HepG2 (cell line): ENCODE data around the gene WDR76. TPM values are rescaled to one million over a fixed set of nuclear protein-coding genes. Genes with fewer than 3 reads are reported as not detected.

Experiments
- AHDC1 ChIP-seq: sonication (generic); formaldehyde crosslinking; IDR thresholded peaks from 2 replicates; pipeline ENCODE4 v1.5.1; 2020; ENCODE audit warnings: mild to moderate bottlenecking, missing genetic modification reagents, borderline replicate concordance
- ARID4A ChIP-seq: sonication (generic); formaldehyde crosslinking; IDR thresholded peaks from 2 replicates; pipeline ENCODE4 v1.5.0; 2020; ENCODE audit warnings: mild to moderate bottlenecking, missing genetic modification reagents, borderline replicate concordance
- ARNT ChIP-seq: fragments of 450-650 bp; IDR thresholded peaks from 2 replicates; pipeline ENCODE4 v1.6.1; 2017
- CBFB ChIP-seq: sonication (generic); formaldehyde crosslinking; IDR thresholded peaks from 2 replicates; pipeline ENCODE4 v1.4.0; 2020; ENCODE audit warnings: missing genetic modification reagents
- ELF1 ChIP-seq: sonication (generic); formaldehyde crosslinking; IDR thresholded peaks from 2 replicates; pipeline ENCODE4 v1.4.0; 2020; ENCODE audit warnings: missing genetic modification reagents
- FOSL2 ChIP-seq: sonication (generic); formaldehyde crosslinking; IDR thresholded peaks from 2 replicates; pipeline ENCODE4 v1.4.0; 2020; ENCODE audit warnings: missing genetic modification reagents
- MXD1 ChIP-seq: sonication (generic); formaldehyde crosslinking; IDR thresholded peaks from 2 replicates; pipeline ENCODE4 v1.4.0; 2020; ENCODE audit warnings: mild to moderate bottlenecking, missing genetic modification reagents
- MYC ChIP-seq: sonication (generic); formaldehyde crosslinking; IDR thresholded peaks from 2 replicates; pipeline ENCODE4 v1.9.0; 2021; ENCODE audit warnings: missing genetic modification reagents, borderline replicate concordance
- NCOA2 ChIP-seq: sonication (generic); formaldehyde crosslinking; IDR thresholded peaks from 2 replicates; pipeline ENCODE4 v1.8.0; 2022; ENCODE audit warnings: inconsistent platforms
- SETDB1 ChIP-seq: sonication (generic); formaldehyde crosslinking; IDR thresholded peaks from 2 replicates; pipeline ENCODE4 v1.5.1; 2020; ENCODE audit warnings: missing genetic modification reagents, mild to moderate bottlenecking, borderline replicate concordance
- STAG1 ChIP-seq: sonication (generic); formaldehyde crosslinking; IDR thresholded peaks from 2 replicates; pipeline ENCODE4 v1.4.0; 2020; ENCODE audit warnings: missing genetic modification reagents
- TBX3 ChIP-seq: fragments of 450-650 bp; IDR thresholded peaks from 2 replicates; pipeline ENCODE4 v1.6.1; 2017; ENCODE audit warnings: antibody characterized with exemption, mild to moderate bottlenecking, inconsistent platforms, borderline replicate concordance
- XBP1 ChIP-seq: sonication (generic); formaldehyde crosslinking; IDR thresholded peaks from 2 replicates; pipeline ENCODE4 v1.5.0; 2020; ENCODE audit warnings: missing genetic modification reagents
- ZFP90 ChIP-seq: sonication (generic); formaldehyde crosslinking; IDR thresholded peaks from 2 replicates; pipeline ENCODE4 v1.8.0; 2022; ENCODE audit warnings: missing genetic modification reagents, mild to moderate bottlenecking, inconsistent platforms, borderline replicate concordance
- ZNF180 ChIP-seq: sonication (generic); formaldehyde crosslinking; IDR thresholded peaks from 2 replicates; pipeline ENCODE4 v1.4.0; 2020; ENCODE audit warnings: low read depth, missing genetic modification reagents, borderline replicate concordance
- ZNF205 ChIP-seq: IDR thresholded peaks from 2 replicates; pipeline ENCODE4 v1.6.1; 2018; ENCODE audit warnings: missing biosample characterization, missing genetic modification reagents
- ZNF251 ChIP-seq: sonication (generic); formaldehyde crosslinking; IDR thresholded peaks from 2 replicates; pipeline ENCODE4 v1.9.0; 2021; ENCODE audit warnings: mild to moderate bottlenecking, missing genetic modification reagents
- ZNF670 ChIP-seq: sonication (generic); formaldehyde crosslinking; IDR thresholded peaks from 2 replicates; pipeline ENCODE4 v1.8.0; 2022; ENCODE audit warnings: mild to moderate bottlenecking, missing genetic modification reagents, borderline replicate concordance
- polyA plus RNA-seq, 8 experiments: library from polyadenylated mRNA; depleted of rRNA in 3 of 8; stranded (reverse) in 7 of 8; unstranded in 1 of 8; fragments of >200 nt; fragmentation: Illumina TruSeq in 4 of 8; extraction: Trizol in 4 of 8; gene quantifications; 2 replicates each; pipeline versions ENCODE4 v1.2.1 to v1.2.3, GENCODE V29; 2011 to 2016; ENCODE audit warnings: low read depth in 4 of 8, missing spikeins in 1 of 8, mixed read lengths in 1 of 8; ENCODE audit not compliant: insufficient read depth in 1 of 8
- total RNA-seq, 5 experiments: library from RNA; depleted of rRNA; stranded (reverse); fragments of >200 nt; fragmentation: Illumina TruSeq; extraction: Trizol; gene quantifications; 2 replicates each; pipeline ENCODE4 v1.2.3, GENCODE V29; 2016; ENCODE audit warnings: low read depth in 1 of 5

WDR76 gene
- total and polyA plus RNA-seq, 2 of the 13 experiments (the other 11 are each of a cell fraction or from before 2014, with no cell fraction given), result 1.1 to 9.7 TPM

DNA sequence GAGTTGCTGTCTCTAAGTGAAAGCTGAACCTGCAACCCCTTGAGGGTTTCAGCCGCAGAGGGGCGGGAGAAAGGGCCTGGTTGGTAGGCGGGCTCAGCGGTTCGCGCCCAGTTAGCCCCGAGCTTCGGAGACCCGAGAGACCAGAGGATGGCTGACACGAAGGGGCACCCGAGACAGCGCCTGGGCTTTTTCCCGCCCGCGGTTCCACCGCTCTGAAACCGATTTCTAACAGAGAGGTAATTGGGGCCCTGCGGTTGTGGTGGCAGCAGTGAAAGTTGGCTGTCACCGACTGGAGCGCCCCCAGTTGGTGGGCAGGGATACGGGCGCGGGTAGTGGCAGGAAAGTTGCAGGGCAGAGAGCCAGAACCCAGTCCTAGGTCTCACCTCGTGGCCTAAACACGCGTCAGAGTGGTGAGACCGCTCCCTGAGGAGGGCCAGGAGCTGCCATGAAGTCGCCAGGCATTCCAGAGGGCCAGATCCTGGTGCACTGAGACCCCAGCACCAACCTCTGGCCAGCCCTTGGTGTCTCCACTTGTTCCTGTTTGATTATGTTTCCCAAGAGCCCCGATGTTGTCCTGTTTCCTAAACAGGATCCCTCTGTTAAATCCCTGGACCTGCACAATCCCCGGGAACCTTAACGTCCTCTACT, 49.4 kb upstream of the WDR76 start (continued):
- TF ChIP-seq ARNT, result no peak
- peak; percentile 68 for TF ChIP-seq AHDC1
- no peak for TF ChIP-seq ELF1 (CRISPR knock-in tag)
- TF ChIP-seq FOSL2, result 0 out of 2 replicates have a peak, but pooled peaks have one; percentile 16
- no peak for TF ChIP-seq SETDB1 (CRISPR knock-in tag)
- TF ChIP-seq ZNF180 (CRISPR knock-in tag), result no peak
- TF ChIP-seq ZNF251 (CRISPR knock-in tag), result 0 out of 2 replicates have a peak, but pooled peaks have one; percentile 65
- peak; percentile 49; the same call in 1 of the 2 replicates for TF ChIP-seq ZNF205 (CRISPR knock-in tag)
- TF ChIP-seq STAG1, result peak; percentile 32; the same call in 1 of the 2 replicates
- 0 out of 2 replicates have a peak, but pooled peaks have one; percentile 17 for TF ChIP-seq XBP1 (CRISPR knock-in tag)
- peak; percentile 56; the same call in 1 of the 2 replicates for TF ChIP-seq CBFB
- 0 out of 2 replicates have a peak, but pooled peaks have one; percentile 19 for TF ChIP-seq NCOA2
- peak; percentile 60 for TF ChIP-seq ZFP90
- no peak for TF ChIP-seq MXD1 (CRISPR knock-in tag)
- peak; percentile 78 for TF ChIP-seq ARID4A (CRISPR knock-in tag)
- peak; percentile 67; the same call in 1 of the 2 replicates for TF ChIP-seq MYC
- TF ChIP-seq ZNF670, result peak; percentile 85; the same call in 1 of the 2 replicates
- TF ChIP-seq TBX3, result no peak
